ENCODE data around the gene ADAM12. TPM values are rescaled to one million over a fixed set of nuclear protein-coding genes. Genes with fewer than 3 reads are reported as not detected.

ADAM12 gene
- total and polyA plus RNA-seq, 2 donors (not counting 1 experiment from before 2014, with no cell fraction given): 21.0 to 56.9 TPM

- Histone ChIP-seq H2AFZ (ENCODE audit: low read length) (no peak overlapping the region), H3K4me3 (replicated peaks in 1 of 4; ENCODE audit: control extremely low read depth in 1 of 4, insufficient read depth in 1 of 4, low read depth in 3 of 4, low read length in 4 of 4) (no peak overlapping the region), H3K36me3 (ENCODE audit: control insufficient read depth, insufficient read depth, low read length) (no peaks in the 10 kb centered on the region), H3K79me2 (ENCODE audit: control insufficient read depth, insufficient read depth, low read length) (no peaks in the 10 kb centered on the region), H3K9me3 (ENCODE audit: control insufficient read depth, insufficient read depth, low read depth, low read length) (no peaks in the 10 kb centered on the region), H3K27ac (ENCODE audit: insufficient read depth, low read length) (no peak overlapping the region), H3K4me2 (ENCODE audit: extremely low read depth, insufficient read depth, low read length) (no peak overlapping the region), H3K4me1 (ENCODE audit: control insufficient read depth, extremely low read depth, insufficient read depth, low read length) (no peaks in the 10 kb centered on the region), H3K27me3 (ENCODE audit: control insufficient read depth, insufficient read depth, low read length) (no peaks in the 10 kb centered on the region), H3K9ac (ENCODE audit: insufficient read depth, low read length) (no peak overlapping the region), H4K20me1 (ENCODE audit: control insufficient read depth, extremely low read depth, insufficient read depth, low read length) (no peaks in the 10 kb centered on the region)
- no peak for TF ChIP-seq EZH2 (IDR thresholded peaks at IDR 0.05; ENCODE audit: low read length, missing control alignments)
- TF ChIP-seq, protein P1, sequence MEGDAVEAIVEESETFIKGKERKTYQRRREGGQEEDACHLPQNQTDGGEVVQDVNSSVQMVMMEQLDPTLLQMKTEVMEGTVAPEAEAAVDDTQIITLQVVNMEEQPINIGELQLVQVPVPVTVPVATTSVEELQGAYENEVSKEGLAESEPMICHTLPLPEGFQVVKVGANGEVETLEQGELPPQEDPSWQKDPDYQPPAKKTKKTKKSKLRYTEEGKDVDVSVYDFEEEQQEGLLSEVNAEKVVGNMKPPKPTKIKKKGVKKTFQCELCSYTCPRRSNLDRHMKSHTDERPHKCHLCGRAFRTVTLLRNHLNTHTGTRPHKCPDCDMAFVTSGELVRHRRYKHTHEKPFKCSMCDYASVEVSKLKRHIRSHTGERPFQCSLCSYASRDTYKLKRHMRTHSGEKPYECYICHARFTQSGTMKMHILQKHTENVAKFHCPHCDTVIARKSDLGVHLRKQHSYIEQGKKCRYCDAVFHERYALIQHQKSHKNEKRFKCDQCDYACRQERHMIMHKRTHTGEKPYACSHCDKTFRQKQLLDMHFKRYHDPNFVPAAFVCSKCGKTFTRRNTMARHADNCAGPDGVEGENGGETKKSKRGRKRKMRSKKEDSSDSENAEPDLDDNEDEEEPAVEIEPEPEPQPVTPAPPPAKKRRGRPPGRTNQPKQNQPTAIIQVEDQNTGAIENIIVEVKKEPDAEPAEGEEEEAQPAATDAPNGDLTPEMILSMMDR (conservative IDR thresholded peaks at IDR 0.05 in 1 of 2, IDR thresholded peaks at IDR 0.05 in 1 of 2; ENCODE audit: low read depth in 1 of 2, low read length in 2 of 2): no peak
- DNase-seq (ENCODE audit: low read depth in 2 of 2): no peak
These were observed 283.5 kb downstream of the ADAM12 start for GRCh38 chr10:126104767-126105166.

DNA sequence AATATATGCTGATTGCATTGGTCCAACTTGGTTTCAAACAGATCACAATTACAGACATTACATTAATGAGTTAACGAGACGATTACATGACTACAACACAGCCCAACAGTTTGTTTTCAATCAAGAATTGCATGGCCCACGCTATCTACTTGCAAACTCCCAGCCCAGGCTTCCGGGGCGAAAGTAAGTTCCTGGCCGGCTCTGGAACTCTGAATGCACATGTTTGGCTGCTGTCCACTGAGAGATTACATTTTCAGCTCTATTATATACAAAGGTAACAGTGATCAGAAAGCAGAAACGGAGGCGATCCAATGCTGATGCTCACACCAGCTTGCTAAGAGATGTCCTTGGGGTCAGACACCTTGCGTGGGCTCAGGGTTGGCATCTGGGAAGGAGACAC is 285.6 kb downstream of the ADAM12 start:
- Histone ChIP-seq H3K4me3 (replicated peaks in 1 of 4; ENCODE audit: control extremely low read depth in 1 of 4, insufficient read depth in 1 of 4, low read depth in 3 of 4, low read length in 4 of 4) (no peak overlapping the region), H3K27me3 (ENCODE audit: control insufficient read depth, insufficient read depth, low read length) (no peaks in the 10 kb centered on the region), H4K20me1 (ENCODE audit: control insufficient read depth, extremely low read depth, insufficient read depth, low read length) (no peaks in the 10 kb centered on the region), H3K4me1 (ENCODE audit: control insufficient read depth, extremely low read depth, insufficient read depth, low read length) (no peaks in the 10 kb centered on the region), H3K27ac (ENCODE audit: insufficient read depth, low read length) (no peak overlapping the region), H3K9me3 (ENCODE audit: control insufficient read depth, insufficient read depth, low read depth, low read length) (no peaks in the 10 kb centered on the region), H3K79me2 (ENCODE audit: control insufficient read depth, insufficient read depth, low read length) (no peaks in the 10 kb centered on the region), H2AFZ (ENCODE audit: low read length) (no peak overlapping the region), H3K9ac (ENCODE audit: insufficient read depth, low read length) (no peak overlapping the region), H3K4me2 (ENCODE audit: extremely low read depth, insufficient read depth, low read length) (no peak overlapping the region), H3K36me3 (ENCODE audit: control insufficient read depth, insufficient read depth, low read length) (no peaks in the 10 kb centered on the region)
- no peak for DNase-seq (ENCODE audit: low read depth in 2 of 2)
- TF ChIP-seq, protein P1 (conservative IDR thresholded peaks at IDR 0.05 in 1 of 2, IDR thresholded peaks at IDR 0.05 in 1 of 2; ENCODE audit: low read depth in 1 of 2, low read length in 2 of 2): no peak
- no peak for TF ChIP-seq EZH2 (IDR thresholded peaks at IDR 0.05; ENCODE audit: low read length, missing control alignments)

DNA sequence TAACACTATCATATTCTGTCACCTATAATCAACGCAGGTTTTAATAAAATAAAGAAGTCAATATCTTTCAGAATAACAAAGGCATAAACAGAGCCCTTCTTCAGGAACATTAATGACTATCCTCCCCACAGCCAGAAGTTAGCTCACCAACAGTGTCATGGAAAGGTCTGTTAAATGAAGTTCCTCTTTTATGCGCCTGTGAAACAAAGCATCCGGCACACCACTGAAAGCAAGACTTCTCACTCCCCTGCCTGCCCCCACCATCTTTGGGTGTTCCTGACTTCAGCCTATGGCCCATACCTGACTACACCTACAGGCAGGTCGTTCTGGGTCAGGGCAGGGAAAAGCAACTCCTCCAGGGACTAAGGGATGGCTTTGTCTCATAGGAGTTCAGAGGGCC is 286.5 kb downstream of the ADAM12 start:
- Histone ChIP-seq H3K79me2 (ENCODE audit: control insufficient read depth, insufficient read depth, low read length) (no peaks in the 10 kb centered on the region), H3K36me3 (ENCODE audit: control insufficient read depth, insufficient read depth, low read length) (no peaks in the 10 kb centered on the region), H3K9me3 (ENCODE audit: control insufficient read depth, insufficient read depth, low read depth, low read length) (no peaks in the 10 kb centered on the region), H3K4me2 (ENCODE audit: extremely low read depth, insufficient read depth, low read length) (no peak overlapping the region), H3K4me1 (ENCODE audit: control insufficient read depth, extremely low read depth, insufficient read depth, low read length) (no peaks in the 10 kb centered on the region), H3K27ac (ENCODE audit: insufficient read depth, low read length) (no peak overlapping the region), H3K27me3 (ENCODE audit: control insufficient read depth, insufficient read depth, low read length) (no peaks in the 10 kb centered on the region), H3K9ac (ENCODE audit: insufficient read depth, low read length) (no peak overlapping the region), H2AFZ (ENCODE audit: low read length) (no peak overlapping the region), H3K4me3 (replicated peaks in 1 of 4; ENCODE audit: control extremely low read depth in 1 of 4, insufficient read depth in 1 of 4, low read depth in 3 of 4, low read length in 4 of 4) (no peak overlapping the region), H4K20me1 (ENCODE audit: control insufficient read depth, extremely low read depth, insufficient read depth, low read length) (no peaks in the 10 kb centered on the region)
- TF ChIP-seq, protein P1 (conservative IDR thresholded peaks at IDR 0.05 in 1 of 2, IDR thresholded peaks at IDR 0.05 in 1 of 2; ENCODE audit: low read depth in 1 of 2, low read length in 2 of 2): no peak
- no peak for TF ChIP-seq EZH2 (IDR thresholded peaks at IDR 0.05; ENCODE audit: low read length, missing control alignments)
- DNase-seq (ENCODE audit: low read depth in 2 of 2): no peak

Data from fibroblast of lung (primary cell).